ENCODE measurements around the gene APC2.

DNA sequence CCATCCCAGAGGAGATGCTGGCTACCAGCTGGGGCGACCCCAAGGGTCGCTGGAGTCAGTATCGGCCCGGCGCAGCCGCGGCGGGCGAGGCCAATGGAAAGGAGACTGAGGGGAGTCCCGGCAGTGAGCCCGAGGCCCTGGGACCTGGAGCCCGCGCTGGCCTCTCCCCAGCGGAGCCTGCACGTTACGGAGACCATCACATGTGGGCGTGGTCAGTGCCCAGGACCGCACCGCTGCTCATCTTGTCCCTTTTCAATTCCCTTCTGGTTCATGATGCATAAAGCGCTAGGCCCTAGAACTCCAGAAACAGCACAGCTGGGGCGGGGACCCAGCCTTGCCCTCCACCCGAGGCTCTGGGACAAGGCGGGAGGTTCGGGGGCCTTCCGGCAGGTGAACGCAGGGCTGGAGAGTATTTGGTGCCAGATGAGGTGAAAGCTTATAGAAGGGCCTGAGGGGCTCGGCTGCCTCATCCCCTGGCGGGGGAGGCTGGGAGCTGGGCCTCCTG is 21.1 kb downstream of the APC2 start:
- TF ChIP-seq, protein P1, sequence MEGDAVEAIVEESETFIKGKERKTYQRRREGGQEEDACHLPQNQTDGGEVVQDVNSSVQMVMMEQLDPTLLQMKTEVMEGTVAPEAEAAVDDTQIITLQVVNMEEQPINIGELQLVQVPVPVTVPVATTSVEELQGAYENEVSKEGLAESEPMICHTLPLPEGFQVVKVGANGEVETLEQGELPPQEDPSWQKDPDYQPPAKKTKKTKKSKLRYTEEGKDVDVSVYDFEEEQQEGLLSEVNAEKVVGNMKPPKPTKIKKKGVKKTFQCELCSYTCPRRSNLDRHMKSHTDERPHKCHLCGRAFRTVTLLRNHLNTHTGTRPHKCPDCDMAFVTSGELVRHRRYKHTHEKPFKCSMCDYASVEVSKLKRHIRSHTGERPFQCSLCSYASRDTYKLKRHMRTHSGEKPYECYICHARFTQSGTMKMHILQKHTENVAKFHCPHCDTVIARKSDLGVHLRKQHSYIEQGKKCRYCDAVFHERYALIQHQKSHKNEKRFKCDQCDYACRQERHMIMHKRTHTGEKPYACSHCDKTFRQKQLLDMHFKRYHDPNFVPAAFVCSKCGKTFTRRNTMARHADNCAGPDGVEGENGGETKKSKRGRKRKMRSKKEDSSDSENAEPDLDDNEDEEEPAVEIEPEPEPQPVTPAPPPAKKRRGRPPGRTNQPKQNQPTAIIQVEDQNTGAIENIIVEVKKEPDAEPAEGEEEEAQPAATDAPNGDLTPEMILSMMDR (IDR thresholded peaks at IDR 0.05): no peak
- TF ChIP-seq POLR2AphosphoS5 (IDR thresholded peaks at IDR 0.05): no peak

Data from prostate gland (tissue), 2 donors.